Measurements from ENCODE around the gene YLPM1.

DNA sequence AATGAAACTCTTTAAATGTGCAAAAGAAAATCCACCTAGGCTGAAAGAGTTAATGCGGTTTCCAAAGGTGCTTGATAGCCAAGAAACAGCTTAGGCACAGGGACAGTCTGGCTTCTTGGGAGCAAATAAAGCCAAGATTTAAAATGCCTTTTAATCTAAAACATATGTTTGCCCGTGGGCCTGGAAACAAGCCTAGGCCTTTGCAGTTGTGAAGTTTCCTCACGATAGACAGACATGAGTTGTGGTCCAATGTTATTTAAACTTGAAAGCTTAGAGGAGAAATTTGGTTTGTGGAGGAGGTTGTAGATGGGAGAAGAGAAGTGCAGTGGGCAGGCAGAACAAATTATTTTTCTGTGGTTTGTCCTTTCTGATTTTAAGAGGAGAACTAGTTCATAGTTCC, 83.1 kb downstream of the YLPM1 start:
- TF ChIP-seq CTCF (IDR thresholded peaks at IDR 0.05; ENCODE audit: insufficient read depth, low read depth, low read length), result no peak
- no peak for TF ChIP-seq EZH2 (IDR thresholded peaks at IDR 0.05; ENCODE audit: insufficient read depth, low read length)
